DND-41 (cell line): ENCODE data around the gene SULF2.

ENCODE experiments used
- CTCF ChIP-seq: IDR thresholded peaks from 2 replicates; pipeline ENCODE4 v1.5.1; 2012; ENCODE audit warnings: borderline replicate concordance, low read length, moderate library complexity, mild to moderate bottlenecking; ENCODE audit not compliant: poor library complexity, severe bottlenecking; ENCODE audit errors: extremely low read depth
- EZH2 ChIP-seq: IDR thresholded peaks from 3 replicates; pipeline ENCODE4 v1.6.1; 2012; ENCODE audit warnings: borderline replicate concordance, low read depth, mild to moderate bottlenecking, moderate library complexity, low read length, inconsistent platforms; ENCODE audit not compliant: severe bottlenecking

- TF ChIP-seq CTCF (no peak), EZH2 (no peak)
Observed at GRCh38 chr20:47815866-47816265, 30.6 kb upstream of the SULF2 start.
